T-cell (primary cell): ENCODE measurements around the gene CDC45. TPM values are rescaled to one million over a fixed set of nuclear protein-coding genes. Genes with fewer than 3 reads are reported as not detected.

Experiments used
- ATAC-seq, 4 experiments: fragments of 200-7000 bp in 3 of 4; fragments of 150-1000 bp in 1 of 4; cut with Tn5 transposase; replicated peaks in 1 of 4; 1 replicate in 3 of 4; 2 replicates in 1 of 4; pipeline ENCODE4 v1.10.0; 2021; ENCODE audit warnings: moderate library complexity in 3 of 4, mild to moderate bottlenecking in 2 of 4, moderate number of reproducible peaks in 1 of 4
- CTCF ChIA-PET, 2 donors: fragments of 300-600 bp; sonication (Branson Sonifier 250); formaldehyde crosslinking; loops; one replicate each; lab custom pipeline; 2022; ENCODE audit warnings: antibody characterized with exemption in 2 of 2; lab: Charles Lee
- POLR2A ChIA-PET, 2 donors: fragments of 300-600 bp; sonication (Branson Sonifier 250); formaldehyde crosslinking; loops; one replicate each; lab custom pipeline; 2022; ENCODE audit warnings: antibody characterized with exemption in 2 of 2; lab: Charles Lee
- DNase-seq, 35 experiments: peaks; one replicate each; pipeline versions ENCODE4 v3.0.0 to v3.0.0-alpha.2; 2013 to 2023
- H3K27ac ChIP-seq: one replicate; pipeline ENCODE4 v1.5.1; 2013; ENCODE audit warnings: low read length
- H3K27me3 ChIP-seq, 2 experiments: replicated peaks in 1 of 2; 1 replicate in 1 of 2; 2 replicates in 1 of 2; pipeline versions ENCODE4 v1.6.1 to v1.7.0; 2013; ENCODE audit warnings: low read length in 1 of 2, mixed read lengths in 1 of 2; ENCODE audit not compliant: control insufficient read depth in 2 of 2, insufficient read depth in 2 of 2; ENCODE audit errors: extremely low read depth in 1 of 2
- H3K36me3 ChIP-seq, 2 donors: 1 replicate in 1 of 2; 2 replicates in 1 of 2; pipeline versions ENCODE4 v1.6.1 to v1.7.0; 2013; ENCODE audit warnings: low read length in 1 of 2; ENCODE audit not compliant: control insufficient read depth in 2 of 2, insufficient read depth in 1 of 2; ENCODE audit errors: extremely low read depth in 1 of 2
- H3K4me1 ChIP-seq, 2 experiments: 1 replicate in 1 of 2; 2 replicates in 1 of 2; pipeline versions ENCODE4 v1.6.1 to v1.7.0; 2013; ENCODE audit warnings: low read length in 2 of 2, mixed read lengths in 1 of 2; ENCODE audit not compliant: insufficient read depth in 2 of 2, control insufficient read depth in 1 of 2; ENCODE audit errors: extremely low read depth in 1 of 2
- H3K4me3 ChIP-seq, 2 donors: 1 replicate in 1 of 2; 2 replicates in 1 of 2; pipeline versions ENCODE4 v1.5.1 to v1.7.0; 2013; ENCODE audit warnings: mild to moderate bottlenecking in 2 of 2, low read length in 1 of 2, moderate library complexity in 1 of 2; ENCODE audit not compliant: control insufficient read depth in 1 of 2; ENCODE audit errors: extremely low read depth in 1 of 2
- H3K9me3 ChIP-seq: 2 replicates; pipeline ENCODE4 v1.7.0; 2013
- H3K27ac Mint-ChIP-seq, 2 donors: one replicate each; pipeline ENCODE4 v1.8.0; 2020 to 2021; ENCODE audit warnings: mild to moderate bottlenecking in 2 of 2, mixed read lengths in 2 of 2
- H3K27me3 Mint-ChIP-seq, 2 donors: one replicate each; pipeline ENCODE4 v1.8.0; 2021 to 2022; ENCODE audit warnings: mixed read lengths in 2 of 2
- H3K36me3 Mint-ChIP-seq: one replicate; pipeline ENCODE4 v1.8.0; 2021; ENCODE audit warnings: mixed read lengths
- H3K4me1 Mint-ChIP-seq, 3 donors: one replicate each; pipeline ENCODE4 v1.8.0; 2020 to 2022; ENCODE audit warnings: mixed read lengths in 3 of 3, mild to moderate bottlenecking in 1 of 3
- H3K4me3 Mint-ChIP-seq, 3 donors: one replicate each; pipeline ENCODE4 v1.8.0; 2020 to 2022; ENCODE audit warnings: mild to moderate bottlenecking in 3 of 3, mixed read lengths in 3 of 3, moderate library complexity in 3 of 3
- H3K9me3 Mint-ChIP-seq, 3 donors: one replicate each; pipeline ENCODE4 v1.8.0; 2020 to 2022; ENCODE audit warnings: mixed read lengths in 3 of 3
- WGBS: methylation state at CpG from one replicate; pipeline ENCODE4 v1.1.5; 2013; ENCODE audit warnings: missing lambda C conversion rate; ENCODE audit not compliant: insufficient coverage; 5-methylcytosine and 5-hydroxymethylcytosine counted together
- total RNA-seq, 35 experiments: library from RNA in 6 of 35; stranded (reverse) in 6 of 35; fragments of 120-200 nt in 1 of 35; gene quantifications; one replicate each; pipeline versions ENCODE4 v1.2.1 to v1.2.4 and lab custom pipeline; 2013 to 2026

The CDC45 gene
- total RNA-seq, 5 donors from 2014 or later (not counting 1 experiment from before 2014, with no cell fraction given) = 0.56 to 2.7 (median 2.2) TPM

- H3K9me3 Mint-ChIP-seq = peaks cover 0 to 4% (median 0%) of the 10 kb centered on the region in 3 donors
- ATAC-seq = no peak
- Histone ChIP-seq H3K27me3 (peaks cover 0 to 15% of the 10 kb centered on the region in 2 experiments), H3K36me3 (no peaks in the 10 kb centered on the region), H3K4me3 (no peak overlapping the region), H3K4me1 (no peaks in the 10 kb centered on the region), H3K27ac (no peak overlapping the region), H3K9me3 (no peaks in the 10 kb centered on the region)
- POLR2A ChIA-PET = no interaction called here
- H3K4me3 Mint-ChIP-seq = no peak overlapping the region
- H3K36me3 Mint-ChIP-seq = no peaks in the 10 kb centered on the region
- DNase-seq = no peak
- peaks cover 0 to 10% (median 1%) of the 10 kb centered on the region in 3 donors for H3K4me1 Mint-ChIP-seq
- no peak overlapping the region for H3K27ac Mint-ChIP-seq
- CTCF ChIA-PET = no interaction called here
- H3K27me3 Mint-ChIP-seq = no peaks in the 10 kb centered on the region
- WGBS = 76% methylated on average over 8 of the region's 9 CpGs
Observed at GRCh38 chr22:19568337-19569275, 88.9 kb downstream of the CDC45 start.

GRCh38 chr22:19569276-19569640 lies 89.5 kb downstream of the CDC45 start:
- ChIA-PET POLR2A (no interaction called here), CTCF (no interaction called here)
- Histone ChIP-seq H3K36me3 (no peaks in the 10 kb centered on the region), H3K27me3 (peaks cover 0 to 15% of the 10 kb centered on the region in 2 experiments), H3K4me1 (no peaks in the 10 kb centered on the region), H3K27ac (no peak overlapping the region), H3K4me3 (no peak overlapping the region), H3K9me3 (no peaks in the 10 kb centered on the region)
- ATAC-seq (no peak), DNase-seq (no peak)
- H3K27ac Mint-ChIP-seq = no peak overlapping the region
- no CpG with 5 or more reads among the region's 1 CpG for WGBS
- no peaks in the 10 kb centered on the region for H3K36me3 Mint-ChIP-seq
- no peak overlapping the region for H3K4me3 Mint-ChIP-seq
- no peaks in the 10 kb centered on the region for H3K27me3 Mint-ChIP-seq
- H3K4me1 Mint-ChIP-seq = peaks cover 0 to 10% (median 1%) of the 10 kb centered on the region in 3 donors
- no peaks in the 10 kb centered on the region for H3K9me3 Mint-ChIP-seq

GRCh38 chr22:19569976-19570375 lies 90.3 kb downstream of the CDC45 start:
- Histone ChIP-seq H3K36me3 (no peaks in the 10 kb centered on the region), H3K4me3 (no peak overlapping the region), H3K4me1 (no peaks in the 10 kb centered on the region), H3K9me3 (no peaks in the 10 kb centered on the region), H3K27me3 (peaks cover 0 to 15% of the 10 kb centered on the region in 2 experiments), H3K27ac (no peak overlapping the region)
- ChIA-PET CTCF (no interaction called here), POLR2A (no interaction called here)
- Mint-ChIP-seq H3K27me3 (no peaks in the 10 kb centered on the region), H3K9me3 (no peaks in the 10 kb centered on the region), H3K4me1 (peaks cover 0 to 10% (median 1%) of the 10 kb centered on the region in 3 donors), H3K36me3 (no peaks in the 10 kb centered on the region), H3K4me3 (no peak overlapping the region), H3K27ac (no peak overlapping the region)
- WGBS = 76% methylated on average over 2 of the region's 2 CpGs
- ATAC-seq (no peak), DNase-seq (no peak)

Other genes with a start within 250 kb of the CDC45 start
- 1 to 10 TPM in 4 of 5 donors, under 1 TPM in 1; 0.63 to 3.9 (median 1.6) TPM for gene CLTCL1, start 188.2 kb upstream of the CDC45 start, total RNA-seq
- gene HIRA, start 48.2 kb upstream of the CDC45 start, total RNA-seq = 10 to 100 TPM; 24.4 to 31.4 (median 29.2) TPM
- 10 to 100 TPM; 12.1 to 16.1 (median 12.3) TPM for gene MRPL40, start 47.4 kb upstream of the CDC45 start, total RNA-seq
- 10 to 100 TPM; 34.5 to 41.3 (median 40.9) TPM for gene C22orf39, start 32.2 kb upstream of the CDC45 start, total RNA-seq
- gene UFD1, start 727 bp upstream of the CDC45 start, total RNA-seq = 10 to 100 TPM; 52.9 to 85.1 (median 60.0) TPM
- under 1 TPM in 4 of 5 donors, not detected in 1; 0.36 to 0.98 (median 0.85) TPM for gene CLDN5, start 44.5 kb downstream of the CDC45 start, total RNA-seq
- 1 to 10 TPM in 3 of 5 donors, under 1 TPM in 2; 0.33 to 3.2 (median 1.2) TPM for gene SEPTIN5, start 234.6 kb downstream of the CDC45 start, total RNA-seq
- gene GP1BB, start 243.6 kb downstream of the CDC45 start, total RNA-seq = 1 to 10 TPM in 1 of 5 donors, under 1 TPM in 4; 0.19 to 2.1 (median 0.36) TPM